Endothelial cell of umbilical vein (primary cell): ENCODE results near the gene MRPL33. TPM values are rescaled to one million over a fixed set of nuclear protein-coding genes. Genes with fewer than 3 reads are reported as not detected.
A peak's percentile ranks its signal among the peaks of the same experiment; 100 is the strongest.

Experiments
- BruUV-seq: library from RNA; stranded (reverse); fragments of 400-500 nt; replicated peaks from 2 replicates; lab custom pipeline; 2021; lab: Mats Ljungman, UMichigan
- CTCF ChIA-PET: fragments of 300-600, 350-600 bp; sonication (Branson Sonifier 250); formaldehyde crosslinking; loops from one replicate; lab custom pipeline; 2021; ENCODE audit warnings: antibody characterized with exemption, inconsistent platforms; lab: Charles Lee
- POLR2A ChIA-PET: fragments of 300-600, 350-600 bp; sonication (Branson Sonifier 250); formaldehyde crosslinking; loops from one replicate; lab custom pipeline; 2021; ENCODE audit warnings: antibody characterized with exemption, inconsistent platforms; lab: Charles Lee
- DNase-seq: peaks from one replicate; pipeline ENCODE4 v3.0.0-alpha.2; 2011; ENCODE audit warnings: low read depth, low spot score
- FAIRE-seq: peaks from 2 replicates; lab custom pipeline; 2011; peaks lifted over from hg19 to GRCh38; lab: Jason Lieb, UNC
- H2AFZ ChIP-seq: 2 replicates; pipeline ENCODE4 v1.6.0; 2012; ENCODE audit warnings: low read depth, low read length, control low read depth, inconsistent platforms
- H3K27ac ChIP-seq: 2 replicates; pipeline ENCODE4 v1.5.1; 2011; ENCODE audit warnings: low read depth, mild to moderate bottlenecking, control low read depth, low read length, moderate library complexity; ENCODE audit not compliant: insufficient read depth
- H3K27me3 ChIP-seq, 2 experiments: 2 replicates each; pipeline versions ENCODE4 v1.6.0 to v1.6.1; 2011; ENCODE audit warnings: low read length in 2 of 2, mixed read lengths in 1 of 2; ENCODE audit not compliant: control insufficient read depth in 2 of 2, insufficient read depth in 2 of 2
- H3K36me3 ChIP-seq, 2 experiments: 2 replicates in 1 of 2; 3 replicates in 1 of 2; pipeline ENCODE4 v1.5.1; 2011; ENCODE audit warnings: low read length in 2 of 2, mild to moderate bottlenecking in 1 of 2, moderate library complexity in 1 of 2; ENCODE audit not compliant: control insufficient read depth in 2 of 2, insufficient read depth in 2 of 2; ENCODE audit errors: extremely low read depth in 1 of 2
- H3K4me1 ChIP-seq: 3 replicates; pipeline ENCODE4 v1.5.1; 2011; ENCODE audit warnings: mild to moderate bottlenecking, low read length; ENCODE audit not compliant: control insufficient read depth, insufficient read depth; ENCODE audit errors: extremely low read depth
- H3K4me2 ChIP-seq: 2 replicates; pipeline ENCODE4 v1.6.1; 2011; ENCODE audit warnings: low read length, control low read depth, mixed read lengths; ENCODE audit not compliant: insufficient read depth
- H3K4me3 ChIP-seq, 3 experiments: fragments of 200-600 bp in 1 of 3; sonication (generic), shearing (Covaris generic) in 1 of 3; replicated peaks in 1 of 3; 2 replicates each; pipeline ENCODE4 v1.5.1; 2011 to 2016; ENCODE audit warnings: control low read depth in 3 of 3, low read length in 3 of 3, mild to moderate bottlenecking in 2 of 3, inconsistent platforms in 1 of 3, low read depth in 1 of 3, moderate library complexity in 1 of 3; ENCODE audit not compliant: insufficient read depth in 1 of 3
- H3K79me2 ChIP-seq: 2 replicates; pipeline ENCODE4 v1.6.0; 2012; ENCODE audit warnings: low read length, inconsistent platforms; ENCODE audit not compliant: control insufficient read depth, insufficient read depth
- H3K9ac ChIP-seq: replicated peaks from 2 replicates; pipeline ENCODE3; 2011; ENCODE audit warnings: low read length, control low read depth; ENCODE audit not compliant: insufficient read depth; ENCODE audit errors: extremely low read depth
- H3K9me1 ChIP-seq: replicated peaks from 3 replicates; pipeline ENCODE4 v1.6.0; 2011; ENCODE audit warnings: mild to moderate bottlenecking, low read length; ENCODE audit not compliant: control insufficient read depth, insufficient read depth; ENCODE audit errors: extremely low read depth
- H3K9me3 ChIP-seq: replicated peaks from 2 replicates; pipeline ENCODE4 v1.5.1; 2012; ENCODE audit warnings: low read length, inconsistent platforms; ENCODE audit not compliant: control insufficient read depth, insufficient read depth
- H4K20me1 ChIP-seq: replicated peaks from 2 replicates; pipeline ENCODE3; 2011; ENCODE audit warnings: mild to moderate bottlenecking, low read length; ENCODE audit not compliant: control insufficient read depth, insufficient read depth; ENCODE audit errors: extremely low read depth
- CTCF ChIP-seq, 2 donors: IDR thresholded peaks; 1 replicate in 1 of 2; 2 replicates in 1 of 2; pipeline ENCODE4 v1.5.1; 2011; ENCODE audit warnings: low read length in 2 of 2, mild to moderate bottlenecking in 2 of 2, moderate library complexity in 2 of 2, control low read depth in 1 of 2, inconsistent platforms in 1 of 2, low read depth in 1 of 2; ENCODE audit not compliant: insufficient read depth in 1 of 2; ENCODE audit errors: extremely low read depth in 1 of 2
- EZH2 ChIP-seq: IDR thresholded peaks from 2 replicates; pipeline ENCODE4 v1.6.1; 2012; ENCODE audit warnings: borderline replicate concordance, low read depth, mild to moderate bottlenecking, moderate library complexity, low read length, inconsistent platforms; ENCODE audit not compliant: severe bottlenecking
- FOS ChIP-seq: IDR thresholded peaks from 2 replicates; pipeline ENCODE4 v1.6.1; 2011; ENCODE audit warnings: mild to moderate bottlenecking, low read length, moderate library complexity, borderline replicate concordance; ENCODE audit not compliant: insufficient read depth
- GATA2 ChIP-seq: IDR thresholded peaks from 2 replicates; pipeline ENCODE4 v1.7.0; 2011; ENCODE audit warnings: low read depth, mild to moderate bottlenecking, moderate library complexity, mixed read lengths, low read length; ENCODE audit not compliant: insufficient read length, insufficient read depth
- JUN ChIP-seq: IDR thresholded peaks from 2 replicates; pipeline ENCODE4 v1.6.1; 2011; ENCODE audit warnings: borderline replicate concordance, low read depth; ENCODE audit not compliant: insufficient read length, insufficient read depth
- MAX ChIP-seq: IDR thresholded peaks from 2 replicates; pipeline ENCODE4 v1.6.1; 2011; ENCODE audit not compliant: insufficient read depth, insufficient read length
- MYC ChIP-seq: IDR thresholded peaks from one replicate; pipeline ENCODE4 v1.6.1; 2011; ENCODE audit warnings: mild to moderate bottlenecking, low read depth, low read length
- POLR2A ChIP-seq: IDR thresholded peaks from 2 replicates; pipeline ENCODE4 v1.6.1; 2012; ENCODE audit warnings: low read depth, mild to moderate bottlenecking, control low read depth, low read length
- POLR2AphosphoS5 ChIP-seq: IDR thresholded peaks from 2 replicates; pipeline ENCODE4 v1.6.1; 2012; ENCODE audit warnings: low read depth, mild to moderate bottlenecking, control low read depth, low read length, moderate library complexity; ENCODE audit not compliant: insufficient read depth
- dilution Hi-C: fragments of 300-500 bp; cut with MboI; formaldehyde crosslinking; loops from one replicate; pipeline ENCODE4 v1.15.0; 2019; ENCODE audit warnings: low sequenced_read_pairs; ENCODE audit not compliant: extremely low pct_ligation_motif_present
- intact Hi-C: fragments of 100-400 bp; cut with micrococcal nuclease; formaldehyde crosslinking; loops from one replicate; pipeline ENCODE4 v1.10.0; 2022
- polyA plus RNA-seq, 4 experiments: library from polyadenylated mRNA; depleted of rRNA in 3 of 4; stranded (reverse) in 3 of 4; unstranded in 1 of 4; fragments of >200 nt; gene quantifications; 2 replicates each; pipeline versions ENCODE4 v1.2.1 to v1.2.3, GENCODE V29; 2011 to 2012; ENCODE audit warnings: missing spikeins in 1 of 4
- total RNA-seq: library from RNA; stranded (reverse); gene quantifications from 2 replicates; pipeline ENCODE4 v1.2.3, GENCODE V29; 2021

Gene MRPL33
- total and polyA plus RNA-seq, 2 donors (not counting 3 experiments of a cell fraction or from before 2014, with no cell fraction given): 36.1 to 97.4 TPM

- Histone ChIP-seq H3K79me2 (no peaks in the 10 kb centered on the region), H3K27ac (no peak overlapping the region), H3K9me1 (no peaks in the 10 kb centered on the region), H2AFZ (peak overlapping the region; percentile 98), H4K20me1 (no peaks in the 10 kb centered on the region), H3K9ac (no peak overlapping the region), H3K36me3 (no peaks in the 10 kb centered on the region), H3K9me3 (no peaks in the 10 kb centered on the region), H3K4me2 (no peak overlapping the region), H3K4me3 (no peak overlapping the region), H3K27me3 (no peaks in the 10 kb centered on the region), H3K4me1 (peaks cover 11% of the 10 kb centered on the region)
- no TSS peak for BruUV-seq
- dilution Hi-C loops (no loop called here), intact Hi-C loops (no loop called here)
- FAIRE-seq (no peak), DNase-seq (no peak)
- ChIA-PET POLR2A (no interaction called here), CTCF (no interaction called here)
- TF ChIP-seq CTCF (IDR thresholded peaks at IDR 0.05; ENCODE audit: extremely low read depth in 1 of 2, insufficient read depth in 1 of 2, low read depth in 1 of 2, low read length in 2 of 2) (no peak), EZH2 (no peak), MAX (no peak), MYC (no peak), POLR2AphosphoS5 (no peak)
Measured at GRCh38 chr2:27766287-27766661, 5.2 kb upstream of the MRPL33 start.

GRCh38 chr2:27771202-27771547 is 344 bp upstream of the MRPL33 start:
- CTCF ChIA-PET: no interaction called here
- Histone ChIP-seq H3K79me2 (peaks cover 41% of the 10 kb centered on the region), H3K27me3 (no peaks in the 10 kb centered on the region), H2AFZ (peak overlapping the region; percentile 81), H3K27ac (peak overlapping the region; percentile 90), H3K9me3 (no peaks in the 10 kb centered on the region), H3K4me3 (peak overlapping the region; percentile 91 to 95 (median 95)), H4K20me1 (no peaks in the 10 kb centered on the region), H3K9me1 (no peaks in the 10 kb centered on the region), H3K4me1 (peaks cover 26% of the 10 kb centered on the region), H3K36me3 (peaks cover 0 to 3% of the 10 kb centered on the region in 2 experiments), H3K9ac (peak overlapping the region; percentile 97), H3K4me2 (peak overlapping the region; percentile 98)
- POLR2A ChIA-PET: no interaction called here
- FAIRE-seq (no peak), DNase-seq (no peak)
- TF ChIP-seq GATA2 (no peak), CTCF (IDR thresholded peaks at IDR 0.05; ENCODE audit: extremely low read depth in 1 of 2, insufficient read depth in 1 of 2, low read depth in 1 of 2, low read length in 2 of 2) (no peak), EZH2 (no peak), MYC (no peak), MAX (no peak), POLR2AphosphoS5 (no peak), JUN (no peak), POLR2A (no peak), FOS (no peak)
- TSS peak; percentile 88 for BruUV-seq
- intact Hi-C loops: loop anchor here (1.0 to 10.0 kb wide), 4 partner anchors 119 to 621 kb away; partner anchors contain the start of genes BABAM2, FOSL2 and RBKS
- dilution Hi-C loops: no loop called here
